GM21619 (cell line): ENCODE data around the gene M6PR.
A peak's percentile ranks its signal among the peaks of the same experiment; 100 is the strongest.
"Not testable (repeated sequence)": the region's sequence is repeated elsewhere in the genome, so short reads cannot be mapped to it uniquely, and the experiment has no call there.

Source experiments
- ATAC-seq: cut with Tn5 transposase; IDR thresholded peaks from one replicate; pipeline ENCODE4 v1.9.1; 2021; ENCODE audit not compliant: unreplicated experiment

The M6PR gene

GRCh38 chr12:8951744-8952143 is 2.3 kb upstream of the M6PR start:
- ATAC-seq, result no peak

DNA sequence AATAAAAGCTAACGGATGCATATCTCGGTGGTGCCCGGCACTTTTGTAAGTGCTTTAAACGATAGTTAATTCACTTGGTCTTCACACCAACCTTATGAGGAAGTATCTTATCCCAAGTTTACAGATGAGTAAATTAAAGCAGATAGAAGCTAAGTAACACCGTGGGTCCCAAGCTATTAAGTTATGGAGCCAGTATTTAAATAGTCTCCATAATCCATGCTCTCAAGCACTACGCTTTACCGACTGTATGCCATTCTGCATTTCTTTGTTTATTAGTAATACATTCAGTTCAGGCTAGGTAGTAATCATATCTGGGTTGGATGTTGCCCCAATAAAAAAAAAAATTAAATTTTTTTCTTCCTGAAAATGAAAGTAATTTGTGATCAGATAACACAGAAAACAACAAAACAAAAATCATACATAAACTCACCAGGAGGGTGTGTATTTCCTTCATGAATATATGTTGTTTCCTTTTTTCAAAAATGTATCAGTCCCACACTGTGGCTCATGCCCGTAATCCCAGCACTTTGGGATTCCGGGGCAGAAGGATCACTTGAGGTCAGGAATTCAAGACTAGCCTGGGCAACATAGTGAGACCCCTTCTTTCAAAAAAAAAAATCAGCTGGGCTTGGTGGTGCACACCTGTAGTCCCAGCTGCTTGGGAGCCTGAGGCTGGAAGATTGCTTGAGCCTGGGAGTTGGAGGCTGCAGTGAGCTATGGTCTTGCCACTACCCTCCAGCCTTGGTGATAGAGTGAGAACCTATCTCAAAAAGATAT is 1.4 kb upstream of the M6PR start:
- no peak for ATAC-seq

DNA sequence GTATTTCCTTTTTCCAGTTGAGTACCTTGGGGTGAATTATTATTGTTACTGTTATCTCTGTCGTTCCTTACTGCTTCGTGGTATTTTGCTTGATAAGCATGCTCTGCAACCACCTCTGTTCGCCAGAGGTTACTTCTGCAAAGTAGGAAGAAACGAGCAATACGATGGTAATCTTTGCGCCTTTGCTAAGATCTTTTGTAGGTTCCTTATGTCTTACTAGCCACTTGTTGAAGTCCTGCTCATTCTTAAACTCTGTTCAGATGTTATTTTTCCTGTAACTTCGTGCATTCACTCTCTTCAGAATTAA is 729 bp upstream of the M6PR start:
- peak; percentile 8 for ATAC-seq

GRCh38 chr12:8948701-8949341 is 624 bp downstream of the M6PR start:
- ATAC-seq, result no peak

DNA sequence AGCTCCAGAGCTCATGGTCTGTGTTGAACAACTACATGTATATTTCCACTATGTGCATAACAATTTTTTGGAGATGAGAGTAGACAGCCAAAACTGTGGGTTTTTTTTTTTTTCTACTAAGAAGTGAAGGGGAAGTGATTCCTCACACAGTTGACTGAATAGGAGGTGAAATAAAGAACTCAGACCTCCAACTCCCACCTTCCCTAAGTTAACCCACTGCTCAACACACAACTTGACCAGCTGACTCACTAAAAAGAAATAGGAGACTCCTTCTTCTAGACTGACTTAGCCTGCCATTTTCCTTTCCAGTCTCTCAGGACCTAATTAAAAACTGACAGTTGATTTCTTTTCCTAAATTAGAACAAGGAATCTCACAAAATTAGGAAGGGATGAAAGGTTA is 1.7 kb downstream of the M6PR start:
- ATAC-seq, result no peak

DNA sequence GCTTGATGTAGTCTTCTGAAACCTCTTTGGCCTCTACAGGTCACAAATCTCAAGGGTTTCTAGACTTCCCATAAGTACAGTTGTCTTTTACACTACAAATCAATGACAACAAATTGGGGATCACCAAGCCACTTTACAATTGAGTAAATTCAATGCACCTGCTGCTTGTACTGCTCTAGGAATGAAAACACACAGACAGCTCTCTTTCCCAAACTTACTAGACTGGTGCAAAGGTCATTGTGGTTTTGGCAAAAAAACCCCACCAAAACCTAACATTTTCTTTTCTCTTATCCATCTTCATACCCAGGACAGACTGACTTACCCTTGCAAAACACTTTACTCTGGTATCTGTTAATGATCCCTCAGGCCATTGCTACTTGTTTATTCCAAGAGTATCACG is 2.7 kb downstream of the M6PR start:
- no peak for ATAC-seq

DNA sequence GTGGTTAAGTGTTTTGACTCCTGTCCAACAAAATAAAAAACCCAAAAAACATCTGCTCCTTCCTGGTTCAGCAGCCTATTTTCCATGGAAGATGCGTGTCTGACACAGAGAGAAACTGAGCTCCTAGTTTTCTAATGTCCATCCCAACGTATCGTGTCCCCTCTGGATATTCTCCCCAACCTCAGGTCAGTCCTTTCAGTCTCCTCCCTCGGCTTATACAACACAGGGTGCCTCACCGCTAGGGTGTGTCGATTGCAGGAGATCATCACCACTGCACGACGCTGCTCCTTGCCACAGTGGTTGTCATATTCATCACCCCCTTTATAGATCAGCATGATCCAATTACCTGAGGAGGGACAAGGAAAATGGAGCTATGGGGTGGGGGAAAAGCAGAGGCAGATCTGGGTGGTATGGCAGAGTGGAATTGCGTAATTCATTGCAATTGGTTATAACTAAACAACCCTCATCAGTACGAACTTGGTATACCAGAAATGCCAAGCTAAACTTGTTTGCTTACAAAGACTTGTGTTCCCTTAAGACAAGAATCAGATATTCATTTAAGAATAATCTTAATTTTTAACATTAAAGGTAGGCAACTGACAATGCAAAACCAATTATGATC is 5.8 kb downstream of the M6PR start:
- no peak for ATAC-seq

DNA sequence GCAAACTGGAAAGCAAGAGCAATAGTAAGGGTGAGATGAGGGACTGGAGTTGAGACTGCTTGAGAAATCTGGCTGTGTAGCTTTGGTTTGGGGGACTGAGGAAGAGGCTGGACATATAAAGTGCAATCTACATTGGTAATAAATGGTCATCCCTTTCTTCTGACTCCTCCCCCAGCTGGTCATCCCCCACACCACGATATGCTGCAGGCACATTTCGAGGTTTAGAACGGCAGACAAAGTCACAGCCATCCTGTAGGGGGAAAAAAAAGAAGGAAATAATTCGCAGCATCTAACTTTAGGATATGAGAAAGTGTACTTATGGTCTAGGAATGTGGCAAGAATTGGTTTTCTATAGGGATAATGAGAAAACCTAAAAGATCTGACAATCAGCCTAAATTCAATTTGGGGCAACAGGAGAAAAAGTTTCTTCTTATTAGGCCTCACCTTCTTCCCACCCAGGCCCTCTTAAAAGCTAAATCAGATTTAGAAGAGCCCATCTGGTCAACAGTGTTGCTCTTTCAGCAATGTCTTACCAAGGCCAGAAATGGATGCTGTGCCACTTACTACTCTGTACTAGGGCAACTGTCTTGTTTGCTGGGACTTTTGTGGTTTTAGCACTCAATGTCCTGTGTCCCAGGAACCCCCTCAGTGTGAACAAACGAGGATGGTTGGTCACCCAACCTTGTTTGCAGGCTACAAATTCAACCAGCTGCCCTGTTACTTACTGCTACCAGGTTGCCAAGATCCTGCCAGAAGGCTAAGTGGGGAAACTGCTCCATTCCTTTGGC is 7.6 kb downstream of the M6PR start:
- ATAC-seq, result no peak

- not testable (repeated sequence) for ATAC-seq
Measured at GRCh38 chr12:8937842-8938442, 11.5 kb downstream of the M6PR start.

- ATAC-seq, result no peak
Measured at GRCh38 chr12:8936735-8937134, 12.7 kb downstream of the M6PR start.

GRCh38 chr12:8934080-8934479 is 15.4 kb downstream of the M6PR start:
- ATAC-seq, result not testable (repeated sequence)

- ATAC-seq, result not testable (repeated sequence)
Measured at GRCh38 chr12:8932464-8932863, 17.0 kb downstream of the M6PR start.

DNA sequence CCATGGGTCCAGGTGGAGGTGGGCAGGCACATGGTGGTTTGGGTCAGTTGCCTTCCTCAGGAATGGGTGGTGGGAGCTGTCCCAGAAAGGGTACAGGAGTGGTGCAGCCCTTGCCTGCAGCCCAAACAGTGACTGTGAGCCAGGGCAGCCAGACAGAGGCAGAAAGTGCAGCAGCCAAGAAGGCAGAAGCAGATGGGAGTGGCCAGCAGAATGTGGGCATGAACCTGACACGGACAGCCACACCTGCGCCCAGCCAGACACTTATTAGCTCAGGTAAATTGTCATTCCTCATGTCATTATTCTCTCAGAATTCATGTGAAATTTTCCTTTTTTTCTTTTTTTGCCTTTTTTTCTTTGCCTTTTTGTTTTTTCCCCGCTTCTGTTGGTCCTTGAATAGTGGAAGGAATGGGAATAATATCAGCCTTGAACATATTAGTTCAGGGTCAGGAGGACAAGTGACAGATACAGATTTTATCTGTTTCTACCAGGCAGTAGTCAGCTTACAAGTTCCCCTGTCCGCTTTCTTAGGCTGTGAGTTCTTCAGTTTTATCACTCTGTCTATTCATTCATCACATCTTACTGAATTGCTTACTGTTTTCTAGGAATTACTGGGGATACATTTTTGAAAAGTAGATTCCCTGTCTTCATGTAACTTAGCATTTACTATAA is 18.7 kb downstream of the M6PR start:
- not testable (repeated sequence) for ATAC-seq

DNA sequence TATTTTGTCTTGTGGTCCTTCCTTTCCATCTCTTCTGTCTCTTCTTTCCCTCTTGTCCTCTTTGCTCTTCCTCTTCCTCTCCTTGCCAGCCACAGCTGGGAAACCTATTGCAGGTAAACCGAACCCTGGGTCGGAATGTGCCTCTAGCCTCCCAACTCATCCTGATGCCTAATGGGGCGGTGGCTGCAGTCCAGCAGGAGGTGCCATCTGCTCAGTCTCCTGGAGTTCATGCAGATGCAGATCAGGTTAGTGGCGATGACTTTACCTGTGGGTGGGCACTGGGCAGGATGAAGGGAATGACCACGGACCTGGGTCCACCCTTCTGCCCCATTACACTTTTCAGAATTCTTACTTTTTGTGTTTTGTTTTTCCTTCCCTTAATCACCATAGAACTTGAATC is 26.9 kb downstream of the M6PR start:
- ATAC-seq, result no peak

DNA sequence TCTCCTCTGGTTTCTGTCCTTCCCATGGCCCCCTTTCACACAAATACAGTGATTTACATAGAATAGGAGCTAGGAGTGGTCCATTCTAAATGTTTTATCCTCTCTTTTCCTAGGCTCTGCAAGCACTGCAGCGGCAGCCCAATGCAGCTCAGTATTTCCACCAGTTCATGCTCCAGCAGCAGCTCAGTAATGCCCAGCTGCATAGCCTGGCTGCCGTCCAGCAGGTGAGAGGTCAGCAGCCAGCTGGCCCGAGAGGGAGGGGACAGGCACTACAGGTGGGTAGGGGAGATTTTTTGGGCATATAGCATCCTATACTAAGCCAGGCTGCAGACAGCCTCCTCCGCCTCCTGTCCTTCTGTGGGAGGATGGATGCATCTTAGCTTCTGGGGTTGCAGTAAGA is 29.8 kb downstream of the M6PR start:
- ATAC-seq, result not testable (repeated sequence)

GRCh38 chr12:8917751-8918150 is 31.7 kb downstream of the M6PR start:
- ATAC-seq, result no peak

GRCh38 chr12:8917031-8917430 is 32.4 kb downstream of the M6PR start:
- ATAC-seq, result no peak

DNA sequence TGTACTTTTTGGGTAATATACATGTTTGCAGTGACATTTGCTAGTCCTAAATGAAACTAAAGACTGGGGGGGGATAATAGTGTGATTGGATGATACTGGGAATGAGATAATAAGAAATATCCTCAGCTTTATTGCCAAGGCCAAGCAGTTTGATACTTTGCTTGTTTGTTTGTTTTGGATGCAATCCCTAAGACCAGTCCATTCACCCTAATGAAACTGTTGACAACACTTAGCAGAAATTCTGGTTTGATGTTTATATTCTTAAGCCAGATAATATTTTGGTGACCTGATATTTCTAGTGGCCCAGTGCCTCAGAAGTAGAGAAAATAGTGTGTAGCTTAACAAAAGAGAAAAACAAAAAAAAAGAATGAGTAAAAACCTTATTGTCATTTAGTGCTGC is 33.3 kb downstream of the M6PR start:
- no peak for ATAC-seq

DNA sequence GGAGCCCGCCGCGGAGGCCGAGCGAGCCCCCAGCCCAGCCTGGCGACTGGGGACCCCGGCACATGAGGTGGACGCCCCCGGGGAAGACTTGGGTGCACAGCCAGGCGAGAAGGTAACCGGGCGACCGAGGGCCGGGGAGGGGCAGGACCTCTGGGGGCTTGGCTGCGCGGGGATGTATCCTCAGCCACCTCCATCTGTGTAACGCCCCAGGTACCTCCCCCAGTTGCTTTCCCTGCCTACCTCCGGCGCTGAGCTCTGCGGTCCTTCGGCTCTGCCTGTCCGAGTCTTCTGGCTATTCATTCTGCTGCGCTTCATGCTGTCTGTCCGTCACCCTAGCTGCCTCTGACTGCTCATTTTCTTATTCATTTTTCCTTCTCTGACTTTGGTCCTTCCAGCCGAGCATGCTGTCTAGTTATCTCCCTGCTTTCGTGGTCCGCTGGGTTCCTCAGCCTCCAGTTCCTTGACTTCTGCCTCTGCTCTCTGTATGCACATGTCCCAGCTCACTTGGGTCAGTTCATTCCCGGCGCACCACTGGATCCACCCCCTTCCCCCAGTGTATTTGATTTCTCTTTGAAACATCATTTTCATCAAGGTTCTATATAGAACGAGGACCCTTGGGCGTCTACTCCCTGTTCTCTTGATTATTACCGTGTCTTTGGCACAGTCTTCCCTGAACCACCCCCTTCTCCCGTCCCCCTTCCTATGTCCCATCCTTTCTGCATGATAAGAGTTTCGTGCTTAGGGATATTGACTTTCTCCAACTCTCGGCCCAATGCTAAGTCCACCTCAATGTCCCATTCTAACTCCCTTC is 34.5 kb downstream of the M6PR start:
- ATAC-seq, result peak; percentile 66
